ENCODE results near the gene RHO.
"Not testable (repeated sequence)": the region's sequence is repeated elsewhere in the genome, so short reads cannot be mapped to it uniquely, and the experiment has no call there.

The RHO gene

GRCh38 chr3:129500334-129500658, 28.1 kb upstream of the RHO start:
- no peak for DNase-seq

GRCh38 chr3:129501630-129502029, 26.8 kb upstream of the RHO start:
- DNase-seq = no peak

GRCh38 chr3:129502641-129503408, 25.6 kb upstream of the RHO start:
- no peak for DNase-seq

GRCh38 chr3:129503471-129504291, 24.8 kb upstream of the RHO start:
- DNase-seq = no peak

GRCh38 chr3:129504471-129505100, 23.9 kb upstream of the RHO start:
- DNase-seq = no peak

- DNase-seq = no peak
Measured at GRCh38 chr3:129505341-129505740, 23.1 kb upstream of the RHO start.

- DNase-seq = no peak
Measured at GRCh38 chr3:129506231-129506742, 22.2 kb upstream of the RHO start.

GRCh38 chr3:129507181-129507831, 21.1 kb upstream of the RHO start:
- no peak for DNase-seq

GRCh38 chr3:129512595-129512994, 15.8 kb upstream of the RHO start:
- DNase-seq = no peak

- DNase-seq = no peak
Measured at GRCh38 chr3:129513705-129514104, 14.7 kb upstream of the RHO start.

GRCh38 chr3:129514110-129514509, 14.3 kb upstream of the RHO start:
- DNase-seq = no peak

GRCh38 chr3:129514563-129514962, 13.9 kb upstream of the RHO start:
- no peak for DNase-seq

- DNase-seq = not testable (repeated sequence)
Measured at GRCh38 chr3:129515108-129515820, 13.2 kb upstream of the RHO start.

- DNase-seq = not testable (repeated sequence)
Measured at GRCh38 chr3:129515821-129516432, 12.5 kb upstream of the RHO start.

GRCh38 chr3:129517516-129517915, 10.9 kb upstream of the RHO start:
- no peak for DNase-seq

- no peak for DNase-seq
Measured at GRCh38 chr3:129518038-129518561, 10.3 kb upstream of the RHO start.

- DNase-seq = no peak
Measured at GRCh38 chr3:129518581-129518980, 9.9 kb upstream of the RHO start.

- no peak for DNase-seq
Measured at GRCh38 chr3:129519449-129519848, 9.0 kb upstream of the RHO start.

GRCh38 chr3:129519896-129520715, 8.3 kb upstream of the RHO start:
- no peak for DNase-seq

- DNase-seq = no peak
Measured at GRCh38 chr3:129520960-129521359, 7.5 kb upstream of the RHO start.

GRCh38 chr3:129521611-129522010, 6.8 kb upstream of the RHO start:
- no peak for DNase-seq

Measured in activated gamma-delta T cell treated with Interleukin-2 at 50 U/mL for 16 hours (primary cell).